ENCODE data around the gene TRAPPC6A. TPM values are rescaled to one million over a fixed set of nuclear protein-coding genes. Genes with fewer than 3 reads are reported as not detected.

TRAPPC6A gene
- total and polyA plus RNA-seq, 2 experiments from 2014 or later, result 11.2 to 18.8 TPM

DNA sequence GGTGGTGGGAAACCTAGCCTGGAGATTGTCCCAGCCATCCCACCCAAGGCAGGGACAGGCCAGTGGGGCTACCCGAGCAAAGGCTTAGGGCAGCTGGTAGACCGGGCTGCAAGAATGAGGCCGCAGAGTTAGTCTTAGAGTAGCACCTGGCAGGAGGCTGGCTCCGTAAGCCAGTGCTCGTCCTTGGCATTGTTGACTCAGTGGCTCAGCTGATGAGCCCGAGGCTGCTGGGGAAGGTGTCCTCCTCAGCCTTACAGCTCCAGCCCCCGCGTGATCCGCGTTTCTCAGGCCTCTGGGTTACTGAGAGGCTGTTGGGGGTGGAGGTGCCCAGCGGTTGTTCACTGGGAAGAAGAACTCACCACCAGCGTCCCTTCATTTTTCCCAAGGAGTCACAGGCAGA, 60.4 kb downstream of the TRAPPC6A start:
- no peaks in the 10 kb centered on the region for H3K9me2 ChIP-seq (ENCODE audit: insufficient read depth)
- TF ChIP-seq EZH2phosphoT487 (IDR thresholded peaks at IDR 0.05; ENCODE audit: insufficient read depth, low read depth) (no peak), EZH2 (IDR thresholded peaks at IDR 0.05; ENCODE audit: insufficient read depth, poor library complexity, severe bottlenecking) (no peak)
- H3K4me2 ChIP-seq (ENCODE audit: unreplicated experiment), result no peak overlapping the region
- no peaks in the 10 kb centered on the region for H3K36me3 ChIP-seq (ENCODE audit: low read depth)
- in situ Hi-C loops (cut with MboI), result no loop called here
- H3F3A ChIP-seq (ENCODE audit: insufficient read depth), result no peaks in the 10 kb centered on the region
- no peak overlapping the region for H3K27ac ChIP-seq
- no peak for DNase-seq
- no peaks in the 10 kb centered on the region for H3K4me1 ChIP-seq (ENCODE audit: insufficient read depth)
- no peaks in the 10 kb centered on the region for H3K27me3 ChIP-seq (replicated peaks; ENCODE audit: insufficient read depth)
- no peaks in the 10 kb centered on the region for H3K9me3 ChIP-seq (ENCODE audit: low read depth)
- peaks cover 15% of the 10 kb centered on the region; the same call in 1 of the 2 replicates for H4K20me1 ChIP-seq (ENCODE audit: insufficient read depth)
- no peak overlapping the region for H3K9ac ChIP-seq
- H3K79me2 ChIP-seq (ENCODE audit: insufficient read depth), result peaks cover 99% of the 10 kb centered on the region
- no peak overlapping the region for H3K4me3 ChIP-seq
- WGBS, 2 experiments (ENCODE audit: low coverage in 1 of 2, low lambda C conversion rate in 2 of 2, missing lambda C conversion rate in 2 of 2), result 71 to 75% methylated on average over 12 of the region's 12 CpGs
- H2AFZ ChIP-seq, result no peak overlapping the region

DNA sequence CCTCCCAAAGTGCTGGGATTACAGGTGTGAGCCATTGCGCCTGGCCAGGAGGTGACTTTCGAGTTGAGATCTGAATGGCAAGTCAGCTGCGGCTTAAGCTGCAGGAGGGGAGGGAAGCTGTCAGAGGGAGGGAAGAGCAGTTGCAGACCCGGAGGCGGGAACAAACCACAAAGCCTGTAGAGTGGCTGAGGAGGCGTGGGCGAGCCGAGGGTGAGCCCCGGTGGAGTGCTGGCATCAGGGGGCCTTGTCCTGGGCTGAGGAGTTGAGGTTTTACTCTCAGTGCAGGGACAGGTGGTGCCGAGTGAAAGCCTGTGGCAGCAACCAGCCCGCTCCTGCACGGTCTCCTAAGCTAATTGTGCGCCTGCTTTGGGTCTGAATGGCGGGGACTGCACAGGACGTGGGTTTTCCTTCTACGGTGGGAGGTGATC, 60.9 kb downstream of the TRAPPC6A start:
- Histone ChIP-seq H3K36me3 (ENCODE audit: low read depth) (no peaks in the 10 kb centered on the region), H3F3A (ENCODE audit: insufficient read depth) (no peaks in the 10 kb centered on the region), H3K4me3 (no peak overlapping the region), H3K9me2 (ENCODE audit: insufficient read depth) (no peaks in the 10 kb centered on the region), H3K4me2 (ENCODE audit: unreplicated experiment) (no peak overlapping the region), H4K20me1 (ENCODE audit: insufficient read depth) (peaks cover 15% of the 10 kb centered on the region; the same call in 1 of the 2 replicates), H3K9ac (no peak overlapping the region), H3K27ac (no peak overlapping the region), H3K9me3 (ENCODE audit: low read depth) (no peaks in the 10 kb centered on the region), H3K4me1 (ENCODE audit: insufficient read depth) (no peaks in the 10 kb centered on the region), H3K27me3 (replicated peaks; ENCODE audit: insufficient read depth) (no peaks in the 10 kb centered on the region), H3K79me2 (ENCODE audit: insufficient read depth) (peaks cover 99% of the 10 kb centered on the region), H2AFZ (no peak overlapping the region)
- TF ChIP-seq EZH2 (IDR thresholded peaks at IDR 0.05; ENCODE audit: insufficient read depth, poor library complexity, severe bottlenecking) (no peak), EZH2phosphoT487 (IDR thresholded peaks at IDR 0.05; ENCODE audit: insufficient read depth, low read depth) (no peak)
- in situ Hi-C loops (cut with MboI), result no loop called here
- 74 to 78% methylated on average over 16 of the region's 16 CpGs for WGBS, 2 experiments (ENCODE audit: low coverage in 1 of 2, low lambda C conversion rate in 2 of 2, missing lambda C conversion rate in 2 of 2)
- DNase-seq, result peak; percentile 17

DNA sequence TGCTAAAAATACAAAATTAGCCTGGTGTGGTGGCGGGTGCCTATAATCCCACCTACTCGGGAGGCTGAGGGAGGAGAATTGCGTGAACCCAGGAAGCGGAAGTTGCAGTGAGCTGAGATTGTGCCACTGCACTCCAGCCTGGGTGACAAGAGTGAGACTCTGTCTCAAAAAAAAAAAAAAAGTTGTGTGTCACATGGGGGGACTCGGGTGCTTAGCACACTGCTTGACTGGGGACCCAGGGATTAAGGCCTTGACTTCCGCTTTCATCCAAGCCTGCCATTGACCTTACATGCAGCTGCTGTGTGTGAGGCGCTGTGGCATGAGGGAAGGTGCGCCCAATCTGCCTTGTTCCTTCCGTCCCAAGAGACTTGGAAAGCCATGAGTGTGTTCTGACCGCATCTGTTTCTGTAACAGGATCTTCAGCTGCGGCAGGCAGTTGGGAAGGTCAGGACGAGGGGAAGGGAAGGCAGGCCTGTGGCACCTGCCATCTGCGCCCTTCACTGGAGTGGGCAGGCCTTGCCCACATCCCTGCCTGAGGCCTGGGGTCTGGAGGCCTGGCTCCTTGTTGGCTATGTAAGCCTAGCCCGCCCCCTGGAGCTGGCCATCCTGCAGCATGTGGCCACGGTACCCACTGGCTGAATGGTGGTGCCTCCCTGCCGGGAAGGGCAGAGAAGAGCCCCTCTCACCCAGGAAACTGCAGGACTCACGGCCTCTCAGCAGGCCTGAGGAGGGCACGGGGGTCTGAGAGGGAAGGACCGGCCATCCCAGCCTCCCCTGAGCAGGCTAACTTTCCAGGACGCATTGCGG, 62.0 kb downstream of the TRAPPC6A start:
- Histone ChIP-seq H3K4me1 (ENCODE audit: insufficient read depth) (no peaks in the 10 kb centered on the region), H3K9ac (no peak overlapping the region), H3K4me2 (ENCODE audit: unreplicated experiment) (no peak overlapping the region), H3K4me3 (no peak overlapping the region), H4K20me1 (ENCODE audit: insufficient read depth) (peaks cover 16% of the 10 kb centered on the region), H3K9me2 (ENCODE audit: insufficient read depth) (no peaks in the 10 kb centered on the region), H3K36me3 (ENCODE audit: low read depth) (no peaks in the 10 kb centered on the region), H2AFZ (no peak overlapping the region), H3K27me3 (replicated peaks; ENCODE audit: insufficient read depth) (no peaks in the 10 kb centered on the region), H3F3A (ENCODE audit: insufficient read depth) (no peaks in the 10 kb centered on the region), H3K79me2 (ENCODE audit: insufficient read depth) (peaks cover 99% of the 10 kb centered on the region), H3K27ac (no peak overlapping the region), H3K9me3 (ENCODE audit: low read depth) (no peaks in the 10 kb centered on the region)
- 91 to 94% methylated on average over 20 to 21 of the region's 21 CpGs for WGBS, 2 experiments (ENCODE audit: low coverage in 1 of 2, low lambda C conversion rate in 2 of 2, missing lambda C conversion rate in 2 of 2)
- TF ChIP-seq EZH2phosphoT487 (IDR thresholded peaks at IDR 0.05; ENCODE audit: insufficient read depth, low read depth) (no peak), EZH2 (IDR thresholded peaks at IDR 0.05; ENCODE audit: insufficient read depth, poor library complexity, severe bottlenecking) (no peak)
- in situ Hi-C loops (cut with MboI), result no loop called here
- no peak for DNase-seq

DNA sequence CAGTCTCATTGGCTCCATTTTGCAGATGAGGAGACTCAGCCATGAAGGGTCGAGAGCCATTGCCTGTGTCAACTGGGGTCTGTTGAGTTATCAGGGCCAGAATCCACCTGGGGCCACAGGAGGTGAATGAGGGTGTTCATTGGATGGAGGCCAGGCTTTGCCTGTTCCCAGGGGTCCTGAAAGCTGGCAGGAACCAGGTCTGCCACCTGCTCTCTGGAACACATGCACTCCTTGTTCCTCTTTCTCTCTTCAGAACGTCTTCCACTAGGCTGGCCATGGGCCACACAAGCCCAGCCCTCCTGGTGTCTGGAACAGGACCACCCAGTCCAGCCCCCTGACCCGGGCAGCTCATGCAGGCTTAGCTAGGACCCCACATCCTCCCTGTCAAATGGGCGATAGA, 63.9 kb downstream of the TRAPPC6A start:
- TF ChIP-seq EZH2 (IDR thresholded peaks at IDR 0.05; ENCODE audit: insufficient read depth, poor library complexity, severe bottlenecking), result no peak
- TF ChIP-seq EZH2phosphoT487 (IDR thresholded peaks at IDR 0.05; ENCODE audit: insufficient read depth, low read depth), result no peak
- H3K36me3 ChIP-seq (ENCODE audit: low read depth), result no peaks in the 10 kb centered on the region
- DNase-seq, result no peak
- no peaks in the 10 kb centered on the region for H3K4me1 ChIP-seq (ENCODE audit: insufficient read depth)
- no peaks in the 10 kb centered on the region for H3K9me3 ChIP-seq (ENCODE audit: low read depth)
- in situ Hi-C loops (cut with MboI), result no loop called here
- no peak overlapping the region for H3K27ac ChIP-seq
- H3F3A ChIP-seq (ENCODE audit: insufficient read depth), result no peaks in the 10 kb centered on the region
- no peaks in the 10 kb centered on the region for H3K27me3 ChIP-seq (replicated peaks; ENCODE audit: insufficient read depth)
- no peak overlapping the region for H2AFZ ChIP-seq
- H3K9me2 ChIP-seq (ENCODE audit: insufficient read depth), result no peaks in the 10 kb centered on the region
- WGBS, 2 experiments (ENCODE audit: low coverage in 1 of 2, low lambda C conversion rate in 2 of 2, missing lambda C conversion rate in 2 of 2), result 82 to 87% methylated on average over 4 of the region's 4 CpGs
- no peak overlapping the region for H3K9ac ChIP-seq
- no peak overlapping the region for H3K4me2 ChIP-seq (ENCODE audit: unreplicated experiment)
- peaks cover 99% of the 10 kb centered on the region for H3K79me2 ChIP-seq (ENCODE audit: insufficient read depth)
- no peak overlapping the region for H3K4me3 ChIP-seq
- H4K20me1 ChIP-seq (ENCODE audit: insufficient read depth), result peaks cover 12% of the 10 kb centered on the region; the same call in 1 of the 2 replicates
